Measurements from ENCODE around the gene TBC1D19.

GRCh38 chr4:26792639-26793038 is 208.8 kb downstream of the TBC1D19 start:
- TF ChIP-seq, protein P1, sequence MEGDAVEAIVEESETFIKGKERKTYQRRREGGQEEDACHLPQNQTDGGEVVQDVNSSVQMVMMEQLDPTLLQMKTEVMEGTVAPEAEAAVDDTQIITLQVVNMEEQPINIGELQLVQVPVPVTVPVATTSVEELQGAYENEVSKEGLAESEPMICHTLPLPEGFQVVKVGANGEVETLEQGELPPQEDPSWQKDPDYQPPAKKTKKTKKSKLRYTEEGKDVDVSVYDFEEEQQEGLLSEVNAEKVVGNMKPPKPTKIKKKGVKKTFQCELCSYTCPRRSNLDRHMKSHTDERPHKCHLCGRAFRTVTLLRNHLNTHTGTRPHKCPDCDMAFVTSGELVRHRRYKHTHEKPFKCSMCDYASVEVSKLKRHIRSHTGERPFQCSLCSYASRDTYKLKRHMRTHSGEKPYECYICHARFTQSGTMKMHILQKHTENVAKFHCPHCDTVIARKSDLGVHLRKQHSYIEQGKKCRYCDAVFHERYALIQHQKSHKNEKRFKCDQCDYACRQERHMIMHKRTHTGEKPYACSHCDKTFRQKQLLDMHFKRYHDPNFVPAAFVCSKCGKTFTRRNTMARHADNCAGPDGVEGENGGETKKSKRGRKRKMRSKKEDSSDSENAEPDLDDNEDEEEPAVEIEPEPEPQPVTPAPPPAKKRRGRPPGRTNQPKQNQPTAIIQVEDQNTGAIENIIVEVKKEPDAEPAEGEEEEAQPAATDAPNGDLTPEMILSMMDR (IDR thresholded peaks at IDR 0.05), result no peak
- TF ChIP-seq POLR2A (IDR thresholded peaks at IDR 0.05), result no peak
- no peak for TF ChIP-seq EP300 (IDR thresholded peaks at IDR 0.05)
- TF ChIP-seq POLR2AphosphoS5 (IDR thresholded peaks at IDR 0.05), result no peak

Measured in stomach (tissue), 4 donors.